HuH-7 (cell line): Measurements from ENCODE around the gene LPCAT1.

Experiments used
- DNase-seq: peaks from one replicate; pipeline ENCODE4 v3.0.0; 2011; ENCODE audit warnings: low spot score

Gene LPCAT1

GRCh38 chr5:1555011-1555807 lies 31.4 kb upstream of the LPCAT1 start:
- no peak for DNase-seq

- DNase-seq = no peak
Observed at GRCh38 chr5:1554410-1554967, 30.7 kb upstream of the LPCAT1 start.

GRCh38 chr5:1553539-1554409 lies 30.0 kb upstream of the LPCAT1 start:
- no peak for DNase-seq

DNA sequence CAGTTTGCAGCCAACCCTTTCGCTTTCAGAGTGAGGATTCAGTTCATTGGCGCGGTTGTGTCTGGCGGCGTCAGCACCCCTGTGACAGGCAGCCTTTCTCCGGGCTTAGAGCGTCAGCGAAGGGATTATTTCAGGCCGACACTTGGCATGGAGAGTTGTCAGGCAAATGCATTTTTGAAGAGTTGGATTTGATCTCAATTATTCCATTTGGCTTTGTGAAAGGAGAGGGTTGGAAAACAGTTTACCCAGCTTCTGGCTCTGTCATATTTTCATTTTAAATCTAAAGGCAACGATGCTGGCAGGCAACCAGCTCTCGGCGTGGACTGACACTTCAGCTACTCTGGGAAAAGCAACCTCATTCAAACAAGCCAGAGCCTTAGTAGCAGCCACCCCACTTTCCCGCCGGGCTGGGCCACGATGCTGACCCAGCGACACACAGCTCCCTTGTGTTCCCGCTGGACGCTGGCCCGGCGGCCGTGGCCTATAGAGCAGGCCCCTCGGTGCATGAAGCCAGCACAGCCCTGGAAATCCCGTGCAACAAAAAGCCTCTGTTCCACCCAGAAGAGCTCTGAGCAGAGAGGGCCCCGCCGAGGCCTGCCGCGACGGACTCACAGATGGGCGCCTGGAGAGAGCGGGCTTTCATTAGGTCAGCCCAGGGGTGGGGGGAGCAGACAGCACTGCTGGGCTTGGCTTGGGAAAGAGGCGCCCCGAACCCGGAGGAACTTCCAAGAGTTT lies 28.9 kb upstream of the LPCAT1 start:
- no peak for DNase-seq

DNA sequence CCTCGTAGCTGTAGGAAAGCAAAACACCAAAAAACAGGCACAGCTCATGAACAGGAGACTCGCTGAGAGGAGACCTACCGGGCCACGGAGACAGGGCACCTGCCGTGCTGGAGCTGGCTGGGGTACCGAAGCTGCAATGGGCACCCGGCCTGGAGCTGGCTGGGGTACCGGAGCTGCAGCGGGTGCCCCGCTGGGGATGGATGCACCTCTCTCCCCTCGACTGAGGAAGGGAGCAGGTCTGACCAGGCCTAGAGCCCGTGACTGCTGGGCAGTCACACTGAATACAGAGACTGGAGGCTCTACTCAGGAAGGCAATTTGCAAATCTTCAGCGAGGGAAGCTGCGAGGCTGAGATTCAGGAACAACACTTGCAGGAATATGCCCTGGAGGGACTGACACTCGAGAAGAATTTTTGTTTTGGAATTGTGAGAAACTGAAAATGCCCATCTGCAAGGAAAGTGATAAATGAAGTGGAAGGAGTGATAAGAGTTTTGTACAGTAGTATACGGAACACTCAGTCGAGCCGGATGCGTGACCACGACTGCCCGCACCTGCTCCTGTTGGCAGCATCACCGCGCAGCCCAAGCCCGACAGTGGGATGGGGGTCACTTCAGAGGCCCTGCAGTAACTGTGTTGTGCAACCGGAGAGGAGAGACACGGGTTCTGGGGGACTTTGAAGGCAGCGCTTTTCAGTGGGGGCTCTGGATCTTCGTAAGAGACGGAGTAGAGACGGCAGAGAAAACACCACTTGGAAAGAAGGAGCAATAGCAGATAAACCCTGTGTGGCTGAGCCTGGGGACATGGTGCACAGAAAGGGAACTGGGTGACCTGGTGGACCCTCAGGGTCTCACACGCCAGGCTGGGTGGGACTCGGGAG lies 27.9 kb upstream of the LPCAT1 start:
- DNase-seq = no peak

GRCh38 chr5:1550287-1551076 lies 26.7 kb upstream of the LPCAT1 start:
- DNase-seq = no peak

GRCh38 chr5:1549475-1550030 lies 25.8 kb upstream of the LPCAT1 start:
- DNase-seq = no peak

- DNase-seq = no peak
Observed at GRCh38 chr5:1548702-1549474, 25.1 kb upstream of the LPCAT1 start.

DNA sequence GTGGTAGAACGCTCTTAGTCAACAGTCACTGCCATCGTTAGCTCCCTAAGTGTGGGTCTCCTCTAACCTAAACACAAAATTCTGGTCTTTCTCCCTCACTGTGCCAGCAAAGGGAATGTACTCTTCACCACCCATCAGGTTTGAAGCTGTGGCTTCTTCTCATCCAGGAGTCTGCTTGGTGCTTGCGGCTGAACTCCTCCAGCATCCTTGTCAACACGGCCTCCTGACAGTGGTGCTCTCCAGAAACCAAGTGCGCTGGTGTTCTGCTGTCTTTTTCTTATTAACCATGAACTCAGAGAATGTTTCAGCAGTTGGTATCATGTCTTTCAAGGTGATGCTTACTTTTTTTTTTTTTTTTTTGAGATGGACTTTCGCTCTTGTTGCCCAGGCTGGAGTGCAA lies 23.9 kb upstream of the LPCAT1 start:
- no peak for DNase-seq

GRCh38 chr5:1547236-1547635 lies 23.5 kb upstream of the LPCAT1 start:
- no peak for DNase-seq

- no peak for DNase-seq
Observed at GRCh38 chr5:1546556-1546955, 22.8 kb upstream of the LPCAT1 start.

DNA sequence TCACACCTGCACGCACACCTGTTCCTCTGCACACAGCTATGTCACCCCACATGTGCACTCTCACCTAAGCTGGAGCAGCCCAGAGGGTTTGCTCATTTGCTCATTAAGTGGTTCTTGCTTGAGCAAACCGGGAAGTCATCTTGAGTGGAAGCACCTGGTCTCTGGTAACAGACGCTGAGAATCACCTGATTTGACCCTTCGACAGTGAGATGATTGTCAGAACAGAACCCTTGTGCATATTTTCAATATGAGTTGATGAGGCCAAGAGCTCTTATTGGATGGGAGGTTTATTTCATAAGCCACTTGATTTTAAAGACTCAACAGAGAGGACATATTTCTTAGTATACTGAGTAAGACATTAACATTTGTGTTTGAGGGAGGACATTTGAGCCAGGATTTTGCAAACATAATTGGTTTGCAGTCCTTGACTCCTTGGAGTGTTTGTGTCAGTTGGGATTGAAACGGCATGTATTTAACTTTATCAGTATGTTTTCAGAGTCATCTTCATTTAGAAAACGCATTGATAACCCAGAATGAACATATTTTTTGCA lies 22.1 kb upstream of the LPCAT1 start:
- DNase-seq = no peak

DNA sequence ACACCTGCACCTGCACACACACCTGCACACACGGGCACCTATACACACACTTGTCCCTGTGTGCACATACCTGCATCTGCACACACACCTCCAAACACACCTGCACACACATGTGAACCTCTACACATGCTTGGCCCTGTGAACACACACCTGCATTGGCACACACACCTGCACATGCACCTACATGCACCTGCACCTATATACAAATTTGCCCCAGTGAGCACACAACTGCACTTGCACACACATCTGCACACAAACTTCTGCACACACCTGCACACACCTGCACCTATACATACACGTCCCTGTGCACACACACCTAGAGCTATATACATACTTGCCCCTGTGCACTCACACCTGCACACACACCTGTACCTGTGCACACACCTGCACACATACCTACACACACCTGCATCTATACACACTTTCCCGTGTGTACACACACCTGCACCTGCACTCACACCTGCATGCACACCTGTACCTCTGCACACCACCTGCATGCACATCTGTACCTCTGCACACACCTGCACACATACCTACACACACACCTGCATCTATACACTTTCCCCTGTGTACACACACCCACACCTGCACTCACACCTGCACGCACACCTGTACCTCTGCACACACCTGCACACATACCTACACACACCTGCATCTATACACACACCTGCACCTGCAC lies 21.5 kb upstream of the LPCAT1 start:
- DNase-seq = no peak

DNA sequence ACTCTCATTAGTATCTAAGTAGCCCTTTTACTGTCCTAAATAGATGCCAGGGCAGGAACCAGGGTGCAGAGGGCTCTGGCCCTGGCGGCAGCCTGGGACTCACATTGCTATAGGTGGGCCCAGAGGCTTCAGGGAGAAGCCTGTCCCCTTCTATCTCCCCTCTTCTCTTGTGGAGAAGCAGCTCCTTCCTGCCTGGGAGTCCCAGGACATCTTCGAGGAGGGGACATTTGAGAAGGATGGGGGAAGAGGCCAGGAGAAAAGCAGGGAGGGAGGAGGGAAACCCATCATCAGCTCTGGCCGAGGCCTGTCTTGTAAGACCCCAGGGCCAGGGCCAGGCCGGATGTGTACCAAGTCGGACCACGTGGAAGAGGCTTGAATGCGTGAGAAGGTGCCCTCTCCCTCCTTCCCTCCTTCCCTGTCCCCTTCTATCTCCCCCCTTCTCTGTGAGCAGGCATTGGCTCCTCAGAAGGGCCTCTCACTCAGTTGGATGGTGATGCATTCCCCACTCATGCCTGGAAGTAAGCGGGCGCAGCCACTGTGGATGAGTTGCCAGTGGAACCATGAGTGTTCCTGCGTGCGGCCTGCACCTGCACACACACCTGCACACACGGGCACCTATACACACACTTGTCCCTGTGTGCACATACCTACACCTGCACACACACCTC lies 20.7 kb upstream of the LPCAT1 start:
- no peak for DNase-seq

GRCh38 chr5:1543398-1544293 lies 19.9 kb upstream of the LPCAT1 start:
- no peak for DNase-seq

GRCh38 chr5:1542781-1543180 lies 19.0 kb upstream of the LPCAT1 start:
- no peak for DNase-seq
